Stimulated activated CD4-positive, alpha-beta T cell treated with anti-CD3 and anti-CD28 coated beads, Interleukin-1b, Interleukin-23, amount 100 ng/mL, for 4 hours (primary cell): ENCODE measurements around the gene CCL4.
"Not testable (repeated sequence)": the region's sequence is repeated elsewhere in the genome, so short reads cannot be mapped to it uniquely, and the experiment has no call there.

Experiments
- DNase-seq, 2 donors: peaks; one replicate each; pipeline ENCODE4 v3.0.0-alpha.2; 2020; ENCODE audit warnings: low read depth in 2 of 2

CCL4 gene

DNA sequence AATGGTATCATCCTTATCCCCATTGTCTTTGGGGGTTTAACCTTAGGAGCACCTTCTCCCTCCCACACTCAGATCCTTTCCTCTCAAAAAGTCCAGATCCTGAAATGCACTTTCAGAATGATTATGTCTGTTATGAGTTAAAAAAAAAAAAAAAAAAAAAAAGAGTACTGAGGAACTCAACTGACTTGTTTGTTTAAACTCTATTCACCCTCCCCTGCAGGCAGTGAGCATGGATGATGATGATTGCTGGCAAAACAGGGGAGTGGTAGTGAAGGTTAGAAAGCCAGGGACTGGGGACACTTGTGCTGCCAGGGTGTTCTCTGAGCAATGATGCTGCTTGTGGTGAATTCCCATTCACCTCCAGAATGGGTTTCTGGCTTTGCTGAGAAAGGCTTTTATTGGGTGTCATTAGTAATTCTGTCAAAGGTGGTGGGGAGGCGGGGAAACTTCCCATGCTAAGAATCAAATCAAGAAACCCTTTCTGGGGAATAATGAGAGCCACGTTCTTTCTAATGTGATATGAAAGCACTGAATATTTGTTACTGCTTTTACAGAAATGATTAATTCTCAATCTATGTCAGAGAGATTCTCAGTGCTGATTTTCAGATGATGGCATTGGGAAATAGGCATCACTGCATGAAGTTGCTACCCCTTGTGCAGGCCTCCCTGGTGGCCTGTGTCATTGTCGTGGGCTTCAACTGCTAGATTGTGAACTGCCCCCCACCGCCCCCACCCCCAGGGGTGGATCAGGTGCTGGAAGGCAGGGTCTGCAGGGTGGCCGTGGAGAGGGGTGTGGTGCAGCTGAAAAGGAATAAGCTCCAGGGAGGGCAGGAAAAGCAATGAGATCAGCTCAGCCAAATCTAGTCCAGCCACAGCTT is 14.1 kb downstream of the CCL4 start:
- no peak for DNase-seq

DNA sequence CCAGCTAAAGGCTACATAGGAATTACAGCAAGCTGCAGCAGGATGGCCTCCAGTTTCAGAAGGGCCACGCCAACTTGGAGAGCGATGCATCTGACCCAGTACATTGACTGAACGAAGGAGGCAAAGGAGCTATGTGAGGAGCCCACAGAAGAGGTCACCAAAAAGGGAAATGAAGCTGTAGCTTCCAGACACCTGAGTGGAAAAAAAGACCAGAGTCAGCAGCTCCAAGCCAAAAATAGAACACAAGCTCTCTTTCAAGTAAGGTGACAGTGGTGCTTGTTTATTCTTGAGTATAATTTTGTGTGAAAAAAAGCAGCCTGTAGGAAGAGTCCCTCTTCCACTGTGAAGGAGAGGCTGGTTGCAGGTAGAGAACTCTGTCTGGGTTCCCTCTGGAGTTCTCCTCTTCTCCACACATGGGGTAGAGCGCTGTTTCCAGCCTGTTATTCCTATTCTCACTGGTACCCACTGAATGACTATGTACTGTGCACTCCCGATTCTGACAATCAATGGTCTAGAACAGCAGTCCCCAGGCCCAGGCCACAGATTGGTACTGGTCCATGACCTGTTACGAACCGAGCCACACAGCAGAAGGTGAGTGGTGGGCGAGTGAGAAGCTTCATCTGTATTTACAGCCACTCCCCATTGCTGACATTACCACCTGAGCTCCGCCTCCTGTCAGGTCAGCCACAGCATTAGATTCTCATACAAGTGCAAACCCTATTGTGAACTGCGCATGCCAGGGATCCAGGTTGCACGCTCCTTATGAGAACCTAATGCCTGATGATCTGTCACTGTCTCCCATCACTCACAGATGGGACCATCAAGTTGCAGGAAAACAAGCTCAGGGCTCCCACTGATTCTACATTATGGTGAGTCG is 15.1 kb downstream of the CCL4 start:
- no peak for DNase-seq

DNA sequence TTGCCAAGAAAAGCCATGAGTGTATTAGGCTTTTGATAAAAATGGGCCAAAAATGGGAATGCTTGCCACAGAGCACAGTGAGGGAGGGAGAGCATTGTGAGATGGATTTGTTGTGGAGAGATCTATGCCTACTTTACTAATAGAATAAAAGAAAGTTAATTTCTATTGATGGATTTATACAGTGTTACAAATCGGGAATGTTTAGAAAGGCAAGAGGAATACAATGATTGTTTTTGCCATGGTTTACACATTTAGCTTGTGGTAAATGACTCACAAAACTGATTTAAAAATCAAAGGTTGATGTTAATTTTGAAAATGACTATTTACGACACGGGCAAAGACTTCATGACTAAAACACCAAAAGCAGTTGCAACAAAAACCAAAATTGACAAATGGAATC is 16.6 kb downstream of the CCL4 start:
- DNase-seq = no peak

DNA sequence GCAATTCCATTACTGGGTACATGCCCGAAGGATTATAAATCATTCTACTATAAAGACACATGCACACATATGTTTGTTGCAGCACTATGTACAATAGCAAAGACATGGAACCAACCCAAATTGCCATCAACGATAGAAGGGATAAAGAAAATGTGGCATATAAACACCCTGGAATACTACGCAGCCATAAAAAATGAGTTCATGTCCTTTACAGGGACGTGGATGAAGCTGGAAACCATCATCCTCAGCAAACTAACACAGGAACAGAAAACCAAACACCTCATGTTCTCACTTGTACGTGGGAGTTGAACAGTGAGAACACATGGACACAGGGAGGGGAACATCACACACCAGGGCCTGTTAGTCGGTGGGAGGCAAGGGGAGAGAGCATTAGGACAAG is 17.5 kb downstream of the CCL4 start:
- not testable (repeated sequence) for DNase-seq

DNA sequence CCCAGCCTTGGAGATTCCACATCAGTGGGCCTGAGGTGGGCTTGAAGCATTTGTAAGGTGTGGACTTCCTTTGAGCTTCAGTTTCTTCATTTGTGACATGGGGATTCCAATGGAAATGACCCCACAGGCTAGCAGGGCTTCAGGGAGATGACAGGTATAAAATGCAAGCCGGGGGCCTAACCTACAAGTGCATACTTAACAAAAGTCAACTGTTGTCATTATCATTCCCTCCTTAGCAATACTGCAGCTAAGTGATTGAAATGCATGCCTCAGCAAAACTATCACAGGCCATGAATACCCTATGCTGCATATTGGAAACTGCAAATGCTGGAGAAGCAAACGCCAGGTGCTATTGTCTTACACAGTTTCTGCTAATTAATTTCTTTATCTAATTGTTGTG is 19.8 kb downstream of the CCL4 start:
- no peak for DNase-seq

DNA sequence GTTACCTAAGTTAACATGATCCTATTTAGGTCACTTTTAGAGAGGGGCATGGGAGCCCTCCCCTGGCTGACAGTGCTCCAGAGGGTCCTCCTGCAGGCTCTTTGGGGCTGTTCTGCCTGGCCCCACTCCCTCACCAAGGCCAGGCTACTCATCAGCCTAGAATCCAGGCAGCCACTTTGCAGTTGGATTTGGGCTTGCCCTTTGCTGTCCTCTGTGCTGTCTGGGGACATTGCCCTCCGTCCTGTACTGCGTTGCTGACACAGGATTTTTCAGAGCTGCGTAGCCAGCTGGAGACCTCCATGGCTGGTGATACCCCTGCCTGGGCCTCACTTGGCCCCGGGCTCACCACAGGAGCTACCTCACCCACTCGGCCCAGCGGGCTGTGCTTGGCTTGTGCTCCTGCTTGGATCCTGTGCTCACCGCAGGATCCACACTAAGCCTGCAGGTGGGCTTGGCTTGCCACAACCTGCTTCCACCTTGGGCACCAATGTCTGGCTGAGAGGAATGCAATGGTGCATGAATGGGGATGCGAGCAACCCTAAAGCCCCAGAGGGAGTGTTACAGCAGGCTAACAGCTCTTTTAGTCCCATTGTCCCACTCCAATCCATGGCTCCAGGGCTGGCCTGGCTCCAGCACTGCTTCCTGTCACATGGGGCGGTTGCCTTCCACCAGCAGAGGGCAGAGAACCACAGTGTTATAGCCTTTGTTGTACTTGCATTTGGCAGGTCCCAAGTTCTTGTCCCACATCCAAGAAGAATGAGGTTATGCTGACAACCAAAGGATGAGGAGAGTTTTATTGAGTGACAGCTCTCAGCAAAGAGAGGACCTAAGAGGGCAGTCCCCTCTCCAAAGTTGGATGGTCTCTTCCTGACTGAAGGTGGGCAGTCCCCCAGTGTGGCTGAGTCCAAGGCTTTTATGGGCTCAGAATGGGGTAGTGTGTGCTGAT is 21.5 kb downstream of the CCL4 start:
- DNase-seq = no peak

DNA sequence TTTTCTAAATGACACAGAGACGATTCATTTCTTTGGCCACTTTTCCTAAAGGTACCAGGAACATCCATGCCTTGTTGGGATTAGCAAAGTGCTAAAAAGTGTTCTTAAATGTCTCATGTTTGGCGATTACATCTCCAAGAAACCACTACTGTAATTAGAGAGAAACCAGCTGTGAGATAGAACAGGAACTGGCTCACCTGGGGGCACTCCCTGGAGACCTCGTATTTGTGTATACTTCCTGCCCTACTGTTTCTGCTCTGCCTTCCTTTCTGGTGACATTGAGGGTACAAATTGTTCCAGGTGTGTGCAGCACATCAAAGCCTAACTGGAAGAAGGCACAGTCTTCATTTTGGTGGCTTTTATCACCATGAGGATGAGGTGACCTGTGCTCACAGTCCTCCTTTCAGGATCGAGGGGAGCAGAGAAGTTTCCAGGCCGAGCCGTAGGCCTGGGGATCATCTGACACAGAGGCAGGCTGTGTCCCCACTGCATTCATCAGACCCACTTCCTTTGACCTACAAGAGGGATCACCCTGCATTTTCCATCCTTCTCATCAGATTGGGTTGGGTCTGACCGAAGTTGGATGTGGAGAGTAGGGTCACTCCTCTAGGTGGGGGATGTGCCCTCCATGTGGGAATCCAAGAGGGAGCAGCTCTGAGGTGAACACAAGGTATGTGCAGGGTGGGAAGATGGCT is 23.7 kb downstream of the CCL4 start:
- DNase-seq = no peak

DNA sequence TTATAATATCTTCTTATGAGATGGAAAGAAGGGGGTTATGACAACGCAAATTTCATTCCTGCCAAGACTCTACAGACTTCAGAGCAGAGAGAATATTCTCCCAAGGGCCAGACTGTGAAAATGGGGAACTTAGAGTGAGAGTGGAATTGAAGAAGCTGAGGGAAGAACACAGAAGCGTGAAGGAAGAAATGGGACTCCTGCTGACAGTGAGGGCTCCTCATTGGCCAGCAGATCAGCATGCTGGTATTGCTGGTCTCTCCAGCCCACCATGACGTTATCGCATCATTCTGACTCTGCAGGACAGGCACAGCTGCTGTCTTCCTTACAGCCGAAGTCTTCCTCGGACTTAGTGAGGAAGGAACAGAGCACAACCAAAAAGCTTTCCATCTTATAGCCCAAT is 24.3 kb downstream of the CCL4 start:
- no peak for DNase-seq

DNA sequence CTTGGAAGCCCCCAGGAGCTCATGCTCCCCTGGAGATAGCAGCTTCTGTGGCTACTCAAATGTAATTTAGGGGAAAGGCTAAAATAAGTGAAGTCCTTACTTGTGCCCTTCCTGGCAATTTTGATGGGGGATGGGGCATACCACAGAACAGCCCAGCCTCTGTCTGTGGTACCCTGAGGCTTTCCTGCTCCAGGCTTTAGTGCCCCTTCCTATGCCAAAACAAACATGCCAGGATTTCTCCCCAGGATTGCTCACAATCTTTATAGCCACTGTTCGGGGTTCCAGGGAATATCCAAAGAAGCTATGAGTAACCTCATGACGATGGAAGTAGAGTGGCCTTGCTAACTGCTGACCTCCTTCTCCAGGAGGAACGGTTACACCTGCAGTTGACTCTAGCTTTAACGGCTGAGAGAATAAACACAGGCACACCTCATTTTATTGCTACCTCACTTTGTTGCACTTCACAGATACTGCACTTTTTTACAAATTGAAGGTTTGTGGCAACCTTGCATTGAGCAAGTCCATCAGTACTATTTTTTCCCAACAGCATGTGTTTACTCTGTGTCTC is 24.9 kb downstream of the CCL4 start:
- DNase-seq = no peak

DNA sequence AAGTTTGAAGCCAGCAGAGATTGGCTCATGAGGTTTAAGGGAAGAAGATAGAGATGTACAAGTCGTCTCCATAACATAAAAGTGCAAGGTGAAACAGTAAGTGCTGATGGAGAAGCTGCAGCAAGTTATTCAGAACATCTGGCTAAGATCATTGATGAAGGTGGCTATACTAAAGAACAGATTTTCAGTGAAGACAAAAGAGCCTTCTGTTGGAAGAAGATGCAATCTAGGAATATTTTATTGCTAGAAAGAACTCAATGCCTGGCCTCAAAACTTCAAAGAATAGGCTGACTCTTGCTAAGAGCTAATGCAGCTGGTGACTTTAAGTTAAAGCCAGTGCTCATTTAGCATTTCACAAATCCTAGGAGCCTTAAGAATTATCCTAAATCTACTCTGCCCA is 26.0 kb downstream of the CCL4 start:
- DNase-seq = no peak

DNA sequence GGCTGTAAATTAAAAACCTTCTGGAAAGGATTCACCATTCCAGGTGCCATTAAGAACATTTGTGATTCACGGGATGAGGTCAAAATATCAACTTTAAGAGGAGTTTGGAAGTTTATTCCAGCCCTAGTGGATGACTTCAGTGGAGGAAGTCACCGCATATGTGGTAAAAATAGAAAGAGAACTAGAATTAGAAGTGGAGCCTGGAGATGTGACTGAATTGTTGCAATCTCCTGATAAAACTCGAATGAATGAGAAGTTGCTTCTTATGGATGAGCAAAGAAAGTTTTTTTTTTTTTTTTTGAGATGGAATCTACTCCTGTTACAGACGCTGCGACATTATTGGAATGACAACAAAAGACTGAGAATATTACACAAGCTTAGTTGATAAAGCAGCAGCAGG is 26.7 kb downstream of the CCL4 start:
- DNase-seq = no peak

DNA sequence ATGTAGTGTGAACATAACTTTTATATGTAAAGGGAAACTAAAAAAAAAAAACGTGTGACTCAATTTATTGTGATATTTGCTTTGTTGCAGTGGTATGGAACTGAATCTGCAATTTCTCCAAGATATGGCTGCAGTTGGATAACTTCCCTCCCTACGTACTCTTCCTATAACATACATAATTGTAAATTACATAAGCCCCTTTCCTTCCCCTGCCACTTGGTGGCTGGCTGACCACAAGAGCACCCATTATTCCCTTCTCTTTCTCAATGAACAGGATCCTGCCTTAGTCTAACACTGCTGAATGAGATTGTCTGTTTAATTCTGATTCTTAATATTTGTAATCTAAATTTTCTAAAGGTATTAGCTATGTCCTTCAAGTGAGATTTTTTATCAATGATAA is 27.8 kb downstream of the CCL4 start:
- no peak for DNase-seq

DNA sequence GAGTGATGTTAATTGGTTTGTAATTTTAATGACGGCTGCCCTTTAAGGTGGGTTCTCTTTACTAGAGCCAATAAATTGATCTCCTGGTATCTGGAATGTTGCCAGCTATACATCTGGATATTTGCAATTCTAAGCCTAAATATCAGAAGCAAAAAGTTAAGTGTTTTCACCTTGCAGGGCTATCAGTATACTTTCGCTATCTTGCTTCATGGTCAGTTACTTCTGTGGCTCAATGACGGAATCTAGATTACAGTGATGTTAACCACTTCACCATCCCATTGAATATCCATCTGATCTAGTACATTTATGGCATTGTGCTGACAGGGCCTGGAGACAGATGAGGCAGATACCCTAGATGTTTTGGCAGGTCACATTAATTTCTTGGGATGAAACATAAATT is 28.3 kb downstream of the CCL4 start:
- DNase-seq = no peak

DNA sequence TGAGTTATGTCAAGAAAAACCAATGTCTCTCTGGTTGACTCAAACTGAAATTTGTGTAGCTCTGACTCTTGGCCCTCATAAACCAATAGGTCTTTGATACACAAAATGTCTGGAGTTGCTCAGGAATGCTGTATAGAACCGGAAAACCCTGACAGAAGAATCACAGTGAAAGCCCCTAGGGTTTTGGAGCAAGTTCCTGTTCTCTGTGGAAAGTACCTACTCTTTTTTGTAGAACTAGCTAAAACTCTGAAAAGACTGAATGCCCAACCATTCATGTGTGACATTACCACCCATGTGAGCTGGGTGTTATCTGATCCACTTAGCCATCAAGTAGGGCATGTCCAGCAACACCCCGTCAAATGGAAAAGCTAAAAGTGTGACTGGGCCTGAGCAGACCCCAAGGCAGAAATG is 28.8 kb downstream of the CCL4 start:
- no peak for DNase-seq

DNA sequence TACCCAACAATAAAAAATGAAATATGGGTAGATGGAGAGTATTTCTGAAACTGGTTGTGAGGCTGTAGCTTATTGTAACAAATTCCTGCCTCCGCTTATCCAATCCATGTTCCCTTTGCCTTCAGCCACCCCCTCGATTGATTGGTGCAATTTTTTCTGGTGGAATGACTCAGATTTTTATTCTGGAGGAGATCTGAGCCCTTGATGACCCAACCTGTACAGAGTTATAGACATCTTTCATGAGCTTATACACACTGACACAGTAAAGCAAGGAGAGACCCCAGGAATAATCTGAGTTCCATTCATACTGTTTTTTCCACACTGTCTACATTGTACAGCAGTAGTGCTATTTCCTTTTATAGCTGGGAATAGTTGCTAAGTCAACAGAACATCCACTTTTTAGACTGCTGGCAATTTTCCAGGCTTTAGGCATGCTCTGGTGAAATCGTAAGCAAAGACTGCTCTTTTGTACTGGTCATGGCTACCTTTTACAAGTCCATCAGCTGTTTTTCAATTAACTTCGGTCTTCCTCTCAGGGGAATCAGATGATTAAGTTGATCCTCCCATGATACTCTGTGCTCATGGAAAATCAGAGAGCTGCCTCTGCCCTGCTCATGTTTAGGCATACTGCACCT is 30.1 kb downstream of the CCL4 start:
- DNase-seq = no peak

DNA sequence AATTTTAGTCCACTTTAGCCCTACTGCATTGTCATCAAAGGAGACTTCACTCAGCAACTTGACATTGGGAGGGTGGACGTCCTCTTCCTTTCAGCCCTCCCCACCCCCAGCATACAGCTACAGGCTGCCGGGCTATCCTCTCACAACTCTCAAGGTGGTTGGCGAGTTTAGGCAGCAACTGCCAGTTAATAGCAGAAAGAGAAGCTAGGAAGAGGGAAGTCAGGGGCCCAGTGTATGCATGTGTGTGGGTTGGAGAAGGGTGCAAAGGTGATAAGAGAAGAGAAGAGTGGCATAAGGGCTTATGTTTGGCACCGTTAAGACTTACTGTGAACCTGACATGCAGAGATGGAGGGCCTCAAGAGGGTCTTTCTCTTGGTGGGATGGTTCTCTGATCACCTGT is 31.8 kb downstream of the CCL4 start:
- no peak for DNase-seq

DNA sequence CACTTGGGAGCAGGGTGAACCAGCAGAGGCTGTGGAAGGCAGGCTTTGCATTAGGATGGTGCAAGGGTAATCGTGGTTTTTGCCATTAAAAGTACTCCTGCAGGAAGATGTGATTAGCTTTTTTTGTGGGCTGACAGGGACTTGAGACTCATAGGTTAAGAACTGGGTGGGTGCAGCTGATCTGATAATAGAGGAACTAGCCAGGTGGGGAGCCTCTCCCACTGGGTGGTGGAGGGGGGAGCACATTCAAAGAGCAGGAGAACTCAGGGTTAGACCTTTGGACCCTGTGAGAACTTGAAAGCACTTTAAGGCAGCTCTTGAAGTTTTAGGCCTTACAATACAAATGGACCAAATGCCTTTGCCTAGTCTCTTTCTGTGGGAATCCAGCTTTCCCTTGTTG is 32.4 kb downstream of the CCL4 start:
- DNase-seq = no peak

DNA sequence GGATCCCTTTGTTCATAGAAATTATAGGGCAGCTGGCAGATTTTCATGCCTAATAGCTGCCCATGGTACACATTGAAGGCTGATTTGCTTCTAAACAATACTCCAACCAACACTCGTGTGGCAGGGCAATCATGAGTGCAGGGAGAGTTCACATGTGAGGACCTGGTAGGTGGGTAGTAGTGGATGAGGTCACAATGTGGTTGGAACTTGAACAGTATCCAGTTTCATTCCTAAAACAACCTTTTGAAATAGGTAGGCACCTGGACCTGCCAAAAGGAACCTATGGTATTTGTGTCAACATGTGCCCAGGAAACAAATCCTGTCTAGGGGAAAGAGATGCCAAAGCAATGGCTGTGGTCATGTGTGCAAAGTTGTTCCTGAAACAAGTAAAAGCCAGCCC is 32.8 kb downstream of the CCL4 start:
- DNase-seq = no peak

DNA sequence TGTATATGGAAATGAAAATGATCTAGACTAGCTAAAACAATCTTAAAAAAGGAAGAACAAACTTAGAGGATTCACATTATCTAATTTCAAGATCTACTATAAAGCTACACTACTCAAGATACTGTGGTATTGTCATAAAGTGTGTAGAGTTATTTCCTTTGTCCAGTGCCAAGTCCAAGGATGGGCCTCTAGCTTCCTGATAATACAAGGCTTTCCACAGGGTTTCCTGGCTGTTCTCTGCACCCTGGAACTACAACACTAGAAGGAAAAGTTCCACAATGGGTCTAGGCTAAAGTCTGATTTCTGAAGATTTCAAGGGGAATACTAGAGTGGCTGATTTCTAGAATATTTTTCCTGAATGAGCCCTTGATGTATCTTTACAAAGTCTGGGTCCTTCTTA is 38.6 kb downstream of the CCL4 start:
- no peak for DNase-seq

DNA sequence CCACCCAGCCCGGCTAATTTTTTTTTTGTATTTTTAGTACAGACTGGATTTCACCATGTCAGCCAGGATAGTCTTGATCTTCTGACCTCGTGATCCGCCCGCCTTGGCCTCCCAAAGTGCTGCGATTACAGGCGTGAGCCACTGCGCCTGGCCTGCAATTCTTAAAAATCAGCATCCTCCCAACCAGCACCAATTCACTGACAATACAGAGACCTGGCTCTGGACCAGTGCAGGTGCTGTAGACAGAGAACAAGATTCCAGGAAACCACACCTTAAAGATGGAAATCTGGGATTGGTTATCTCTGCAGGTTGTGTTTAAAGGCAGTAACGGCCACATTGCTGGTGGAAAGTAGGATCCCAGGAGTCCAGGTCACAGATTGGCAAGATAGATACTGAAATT is 39.2 kb downstream of the CCL4 start:
- DNase-seq = no peak
